CD4-positive, alpha-beta memory T cell (primary cell): ENCODE measurements around the gene IL1R2. TPM values are rescaled to one million over a fixed set of nuclear protein-coding genes. Genes with fewer than 3 reads are reported as not detected.
A peak's percentile ranks its signal among the peaks of the same experiment; 100 is the strongest.

ENCODE experiments used
- CTCF ChIA-PET: fragments of 350-600 bp; sonication (Branson Sonifier 250); formaldehyde crosslinking; loops from one replicate; lab custom pipeline; 2021; ENCODE audit warnings: inconsistent platforms; ENCODE audit not compliant: partially characterized antibody; lab: Charles Lee
- POLR2A ChIA-PET: fragments of 350-600 bp; sonication (Branson Sonifier 250); formaldehyde crosslinking; loops from one replicate; lab custom pipeline; 2021; ENCODE audit not compliant: partially characterized antibody; lab: Charles Lee
- DNase-seq, 5 donors: peaks; one replicate each; pipeline versions ENCODE4 v3.0.0 to v3.0.0-alpha.2; 2020 to 2022; ENCODE audit warnings: mixed read lengths in 1 of 5
- H3K27ac ChIP-seq: one replicate; pipeline ENCODE4 v1.7.0; 2013; ENCODE audit warnings: low read depth, low read length
- H3K27me3 ChIP-seq: 2 replicates; pipeline ENCODE4 v1.7.0; 2013; ENCODE audit warnings: mild to moderate bottlenecking, low read length, moderate library complexity; ENCODE audit not compliant: insufficient read depth
- H3K36me3 ChIP-seq: 2 replicates; pipeline ENCODE4 v1.7.0; 2013; ENCODE audit warnings: mild to moderate bottlenecking, low read length, moderate library complexity; ENCODE audit not compliant: insufficient read depth
- H3K4me1 ChIP-seq: 2 replicates; pipeline ENCODE4 v1.7.0; 2013; ENCODE audit warnings: mild to moderate bottlenecking, low read length, moderate library complexity; ENCODE audit not compliant: insufficient read depth
- H3K4me3 ChIP-seq, 2 donors: one replicate each; pipeline ENCODE4 v1.7.0; 2013; ENCODE audit warnings: low read length in 2 of 2, mild to moderate bottlenecking in 1 of 2
- H3K9me3 ChIP-seq, 2 donors: one replicate each; pipeline ENCODE4 v1.7.0; 2013; ENCODE audit warnings: low read length in 2 of 2, control low read depth in 1 of 2; ENCODE audit not compliant: control insufficient read depth in 1 of 2
- H3K27ac Mint-ChIP-seq, 7 donors: one replicate each; pipeline ENCODE4 v1.8.0; 2020 to 2021; ENCODE audit warnings: mixed read lengths in 7 of 7, mild to moderate bottlenecking in 6 of 7, inconsistent platforms in 3 of 7, moderate library complexity in 3 of 7
- H3K27me3 Mint-ChIP-seq, 2 donors: one replicate each; pipeline ENCODE4 v1.8.0; 2020 to 2021; ENCODE audit warnings: mixed read lengths in 2 of 2
- H3K36me3 Mint-ChIP-seq, 2 donors: one replicate each; pipeline ENCODE4 v1.8.0; 2020 to 2021; ENCODE audit warnings: mixed read lengths in 2 of 2, inconsistent platforms in 1 of 2, mild to moderate bottlenecking in 1 of 2
- H3K4me1 Mint-ChIP-seq, 4 donors: one replicate each; pipeline ENCODE4 v1.8.0; 2020 to 2021; ENCODE audit warnings: mixed read lengths in 4 of 4, mild to moderate bottlenecking in 1 of 4
- H3K4me3 Mint-ChIP-seq, 8 donors: one replicate each; pipeline ENCODE4 v1.8.0; 2020 to 2021; ENCODE audit warnings: mixed read lengths in 8 of 8, mild to moderate bottlenecking in 7 of 8, moderate library complexity in 6 of 8, inconsistent platforms in 3 of 8
- H3K9me3 Mint-ChIP-seq, 8 donors: one replicate each; pipeline ENCODE4 v1.8.0; 2020 to 2021; ENCODE audit warnings: mixed read lengths in 8 of 8, mild to moderate bottlenecking in 5 of 8, inconsistent platforms in 3 of 8, moderate library complexity in 1 of 8
- intact Hi-C: fragments of 100-400 bp; cut with micrococcal nuclease; formaldehyde crosslinking; loops from one replicate; pipeline ENCODE4 v1.15.1; 2023
- polyA plus RNA-seq, 2 donors: library from polyadenylated mRNA; unstranded; fragments of 300-500 nt; fragmentation: Illumina TruSeq; gene quantifications; one replicate each; pipeline ENCODE4 v1.2.3, GENCODE V29; 2021
- total RNA-seq, 2 experiments: library from RNA; stranded (reverse); gene quantifications; one replicate each; pipeline ENCODE4 v1.2.3, GENCODE V29; 2021

Gene IL1R2
- total and polyA plus RNA-seq, 4 experiments from 2014 or later, result 0.61 to 2.1 TPM; not detected in 2

DNA sequence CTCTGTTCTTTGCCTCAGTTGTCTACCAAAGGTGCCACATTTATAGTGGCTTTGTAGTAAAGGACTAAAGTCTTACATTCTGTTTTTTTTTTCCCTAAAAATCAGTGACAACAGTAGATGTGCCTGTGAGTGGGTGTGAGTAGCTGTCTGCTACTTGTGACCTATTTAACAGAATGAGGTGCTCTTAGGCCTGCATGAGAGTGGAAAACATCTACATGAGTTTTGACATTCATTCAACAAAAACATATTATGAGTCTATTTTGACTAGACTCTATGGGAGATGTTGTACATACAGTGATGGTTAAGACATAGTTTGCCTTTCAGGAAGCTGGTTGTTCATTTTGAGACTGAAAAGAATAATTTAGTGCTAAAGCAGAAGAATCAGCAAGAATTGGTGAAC lies 36.7 kb downstream of the IL1R2 start:
- Histone ChIP-seq H3K27ac (no peak overlapping the region), H3K9me3 (no peaks in the 10 kb centered on the region), H3K4me1 (peaks cover 9% of the 10 kb centered on the region), H3K36me3 (no peaks in the 10 kb centered on the region), H3K27me3 (no peaks in the 10 kb centered on the region), H3K4me3 (no peak overlapping the region)
- H3K4me3 Mint-ChIP-seq, result no peak overlapping the region
- no peaks in the 10 kb centered on the region for H3K36me3 Mint-ChIP-seq
- intact Hi-C loops, result no loop called here
- peaks cover 0 to 3% (median 0%) of the 10 kb centered on the region in 8 donors for H3K9me3 Mint-ChIP-seq
- ChIA-PET POLR2A (no interaction called here), CTCF (interaction anchor here (1.6 to 2.6 kb wide), 2 partner anchors 9 to 212 kb away, joined by 4 to 14 read pairs; no protein-coding TSS in a partner anchor)
- H3K4me1 Mint-ChIP-seq, result peaks cover 10 to 16% (median 14%) of the 10 kb centered on the region in 4 donors
- H3K27ac Mint-ChIP-seq, result no peak overlapping the region
- no peak for DNase-seq
- no peaks in the 10 kb centered on the region for H3K27me3 Mint-ChIP-seq

DNA sequence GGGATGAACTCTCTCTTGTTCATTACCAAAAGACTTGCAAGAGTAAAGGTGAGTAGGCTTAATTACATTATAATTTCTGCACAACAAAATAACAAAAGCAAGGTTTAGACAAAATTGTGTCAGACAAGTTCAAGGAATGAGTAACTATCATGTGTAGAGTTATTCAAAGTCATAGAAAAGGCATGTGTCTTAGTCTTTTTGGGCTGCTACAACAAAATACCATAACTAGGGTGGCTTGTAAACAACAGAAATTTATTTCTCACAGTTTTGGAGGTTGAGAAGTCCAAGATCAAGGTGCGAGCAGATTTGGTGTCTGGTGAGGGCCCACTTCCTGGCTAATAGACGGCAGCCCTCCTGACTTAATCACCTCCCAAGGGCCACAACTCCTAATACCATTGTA lies 37.6 kb downstream of the IL1R2 start:
- Mint-ChIP-seq H3K4me1 (peaks cover 15 to 24% (median 23%) of the 10 kb centered on the region in 4 donors), H3K36me3 (no peaks in the 10 kb centered on the region), H3K4me3 (no peak overlapping the region), H3K27ac (peak overlapping the region in 1 of 7 donors; percentile 39), H3K27me3 (no peaks in the 10 kb centered on the region), H3K9me3 (peaks cover 0 to 3% (median 0%) of the 10 kb centered on the region in 8 donors)
- intact Hi-C loops, result no loop called here
- Histone ChIP-seq H3K27me3 (no peaks in the 10 kb centered on the region), H3K4me1 (peaks cover 18% of the 10 kb centered on the region), H3K9me3 (no peaks in the 10 kb centered on the region), H3K4me3 (no peak overlapping the region), H3K27ac (no peak overlapping the region), H3K36me3 (no peaks in the 10 kb centered on the region)
- POLR2A ChIA-PET, result no interaction called here
- CTCF ChIA-PET, result interaction anchor here (1.2 to 2.6 kb wide), 2 partner anchors 9 to 212 kb away, joined by 9 to 14 read pairs; no protein-coding TSS in a partner anchor
- no peak for DNase-seq

DNA sequence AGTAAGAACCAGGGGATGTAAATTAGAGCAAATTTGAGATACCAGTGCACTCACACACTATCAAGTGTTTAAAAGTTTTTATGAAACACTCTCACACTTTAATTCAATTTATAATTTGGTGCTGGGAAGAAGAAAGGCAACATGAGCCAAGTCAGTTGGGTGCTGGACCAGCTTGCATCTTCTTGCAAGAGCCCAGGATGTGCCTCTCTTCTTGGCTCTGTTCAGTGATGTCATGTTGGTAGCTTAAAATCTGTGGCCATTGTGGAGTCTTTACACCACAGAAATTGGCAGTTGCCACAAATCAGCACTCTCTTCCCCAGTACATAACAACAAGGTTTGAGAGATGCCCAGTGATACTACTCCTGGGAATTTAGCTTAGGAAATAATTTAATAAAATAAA lies 38.2 kb downstream of the IL1R2 start:
- Mint-ChIP-seq H3K27ac (peak overlapping the region in 1 of 7 donors; percentile 39), H3K4me1 (peaks cover 20 to 29% (median 28%) of the 10 kb centered on the region in 4 donors), H3K27me3 (no peaks in the 10 kb centered on the region), H3K4me3 (no peak overlapping the region), H3K9me3 (peaks cover 0 to 3% (median 0%) of the 10 kb centered on the region in 8 donors), H3K36me3 (no peaks in the 10 kb centered on the region)
- CTCF ChIA-PET, result interaction anchor here (1.2 to 2.6 kb wide), 2 partner anchors 10 to 211 kb away, joined by 9 to 14 read pairs; no protein-coding TSS in a partner anchor
- no peak overlapping the region for H3K4me3 ChIP-seq
- H3K27ac ChIP-seq, result no peak overlapping the region
- no peaks in the 10 kb centered on the region for H3K9me3 ChIP-seq
- POLR2A ChIA-PET, result no interaction called here
- DNase-seq, result no peak
- no peaks in the 10 kb centered on the region for H3K36me3 ChIP-seq
- no peaks in the 10 kb centered on the region for H3K27me3 ChIP-seq
- H3K4me1 ChIP-seq, result peaks cover 23% of the 10 kb centered on the region
- intact Hi-C loops, result no loop called here

DNA sequence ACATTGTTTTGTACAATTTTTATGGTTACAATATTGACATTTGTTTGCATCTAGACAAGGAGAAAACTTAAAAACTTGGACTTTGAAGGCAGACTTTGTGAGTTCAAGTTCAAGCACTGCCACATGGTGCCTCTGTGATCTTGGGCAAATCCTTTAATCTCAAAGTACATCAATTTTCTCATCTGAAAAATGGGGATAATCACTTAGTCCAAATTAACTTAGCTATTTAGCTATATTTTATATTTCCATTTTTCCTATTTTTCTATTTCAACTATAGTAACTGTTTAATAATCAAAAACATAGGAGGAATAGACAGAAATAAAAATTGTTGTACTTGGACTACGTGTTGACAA lies 38.7 kb downstream of the IL1R2 start:
- peaks cover 0 to 3% (median 0%) of the 10 kb centered on the region in 8 donors for H3K9me3 Mint-ChIP-seq
- H3K9me3 ChIP-seq, result no peaks in the 10 kb centered on the region
- H3K4me1 Mint-ChIP-seq, result peaks cover 20 to 33% (median 29%) of the 10 kb centered on the region in 4 donors
- no peak overlapping the region for H3K4me3 Mint-ChIP-seq
- POLR2A ChIA-PET, result no interaction called here
- H3K27ac ChIP-seq, result no peak overlapping the region
- no peaks in the 10 kb centered on the region for H3K27me3 Mint-ChIP-seq
- H3K4me3 ChIP-seq, result no peak overlapping the region
- no peak overlapping the region for H3K27ac Mint-ChIP-seq
- intact Hi-C loops, result no loop called here
- CTCF ChIA-PET, result interaction anchor here (1.2 to 2.6 kb wide), 2 partner anchors 10 to 210 kb away, joined by 9 to 14 read pairs; no protein-coding TSS in a partner anchor
- peaks cover 25% of the 10 kb centered on the region for H3K4me1 ChIP-seq
- H3K27me3 ChIP-seq, result no peaks in the 10 kb centered on the region
- H3K36me3 Mint-ChIP-seq, result no peaks in the 10 kb centered on the region
- H3K36me3 ChIP-seq, result no peaks in the 10 kb centered on the region
- DNase-seq, result no peak

DNA sequence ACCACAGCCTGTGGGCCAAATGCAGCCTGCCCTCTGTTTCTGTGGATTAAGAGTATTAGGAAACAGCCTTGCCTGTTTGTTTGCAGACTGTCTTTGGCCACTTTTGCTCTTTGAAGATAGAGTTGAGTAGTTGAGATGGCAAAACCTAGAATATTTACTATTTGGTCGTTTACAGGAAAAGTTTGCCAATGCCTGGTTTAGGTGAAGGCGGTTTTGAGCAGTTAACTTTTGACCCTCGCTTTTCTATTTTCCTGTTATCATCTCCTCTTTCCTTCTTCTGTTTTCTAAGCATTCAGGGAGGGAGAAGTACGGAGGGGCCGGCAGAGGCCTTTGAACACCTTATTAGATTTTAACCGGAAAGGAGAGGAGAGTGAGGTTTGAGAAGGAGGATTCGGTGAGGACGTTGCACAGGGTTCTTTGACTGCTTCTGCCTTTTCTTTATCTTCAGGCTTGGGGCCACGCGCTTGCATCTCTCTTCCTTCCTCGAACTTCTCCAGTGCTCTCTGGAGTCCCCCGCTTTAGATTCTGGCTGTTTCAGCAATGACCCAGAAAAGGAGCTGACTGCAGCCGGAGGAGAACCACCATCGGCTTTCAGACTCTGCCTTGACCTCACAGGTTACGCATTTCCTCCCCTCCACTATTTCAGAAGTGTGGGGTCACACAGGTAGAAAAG lies 39.2 kb downstream of the IL1R2 start:
- ChIA-PET CTCF (interaction anchor here (2.6 kb wide), 1 partner anchor 210 kb away, joined by 14 read pairs; no protein-coding TSS in a partner anchor), POLR2A (no interaction called here)
- H3K4me1 ChIP-seq, result peaks cover 25% of the 10 kb centered on the region
- Mint-ChIP-seq H3K27ac (peak overlapping the region in 1 of 7 donors; percentile 31), H3K27me3 (no peaks in the 10 kb centered on the region), H3K36me3 (no peaks in the 10 kb centered on the region), H3K4me3 (no peak overlapping the region), H3K4me1 (peaks cover 20 to 33% (median 29%) of the 10 kb centered on the region in 4 donors), H3K9me3 (peaks cover 0 to 3% (median 0%) of the 10 kb centered on the region in 8 donors)
- no peaks in the 10 kb centered on the region for H3K36me3 ChIP-seq
- no peak for DNase-seq
- no peak overlapping the region for H3K27ac ChIP-seq
- no peak overlapping the region for H3K4me3 ChIP-seq
- H3K27me3 ChIP-seq, result no peaks in the 10 kb centered on the region
- no peaks in the 10 kb centered on the region for H3K9me3 ChIP-seq
- intact Hi-C loops, result no loop called here

DNA sequence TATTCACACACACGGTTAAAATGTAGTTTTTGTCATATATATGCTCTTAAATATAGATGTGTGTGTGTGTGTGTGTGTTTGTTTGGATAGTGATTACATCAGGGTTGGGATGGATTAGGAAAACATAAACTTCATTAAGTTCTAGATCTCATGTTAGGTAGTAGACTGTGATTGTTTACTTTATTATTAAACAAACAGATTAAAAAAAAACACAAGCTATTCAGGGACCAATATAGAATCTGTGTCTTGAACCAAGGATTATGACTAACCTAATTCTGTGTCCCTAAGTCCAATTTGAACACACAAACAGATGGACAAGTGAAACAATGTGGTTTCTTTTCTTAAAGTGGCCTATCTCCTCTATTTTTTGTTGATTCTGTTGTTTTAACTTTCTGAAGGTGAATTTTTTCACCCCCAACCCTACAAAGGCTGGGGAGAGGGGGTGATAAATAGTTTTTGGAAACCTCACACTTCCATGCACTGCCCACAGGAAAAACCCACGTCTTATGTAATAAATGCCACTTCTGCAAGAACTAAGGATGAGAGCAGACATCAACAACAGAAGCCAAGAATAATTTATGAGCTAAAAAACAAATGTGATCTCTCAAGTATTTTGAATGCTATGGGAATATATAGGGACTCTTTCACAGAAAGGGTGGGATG lies 40.7 kb downstream of the IL1R2 start:
- H3K4me3 ChIP-seq, result no peak overlapping the region
- no peak overlapping the region for H3K27ac ChIP-seq
- H3K9me3 Mint-ChIP-seq, result peaks cover 0 to 3% (median 0%) of the 10 kb centered on the region in 8 donors
- DNase-seq, result no peak
- H3K4me3 Mint-ChIP-seq, result peak overlapping the region in 1 of 8 donors; percentile 73
- H3K36me3 ChIP-seq, result no peaks in the 10 kb centered on the region
- H3K27me3 Mint-ChIP-seq, result no peaks in the 10 kb centered on the region
- H3K9me3 ChIP-seq, result no peaks in the 10 kb centered on the region
- H3K27me3 ChIP-seq, result no peaks in the 10 kb centered on the region
- H3K4me1 Mint-ChIP-seq, result peaks cover 20 to 33% (median 29%) of the 10 kb centered on the region in 4 donors
- H3K36me3 Mint-ChIP-seq, result no peaks in the 10 kb centered on the region
- CTCF ChIA-PET, result interaction anchor here (0.7 to 3.3 kb wide), 6 partner anchors 12 to 411 kb away, joined by 3 to 27 read pairs (median 4); no protein-coding TSS in a partner anchor
- intact Hi-C loops, result no loop called here
- POLR2A ChIA-PET, result no interaction called here
- peak overlapping the region in 2 of 7 donors; percentile 2 to 72 for H3K27ac Mint-ChIP-seq
- H3K4me1 ChIP-seq, result peaks cover 25% of the 10 kb centered on the region
